Measurements from ENCODE around the gene PSKH1.
"Not testable (repeated sequence)": the region's sequence is repeated elsewhere in the genome, so short reads cannot be mapped to it uniquely, and the experiment has no call there.

PSKH1 gene

GRCh38 chr16:67964477-67965131 is 71.5 kb downstream of the PSKH1 start:
- no peak for DNase-seq

DNA sequence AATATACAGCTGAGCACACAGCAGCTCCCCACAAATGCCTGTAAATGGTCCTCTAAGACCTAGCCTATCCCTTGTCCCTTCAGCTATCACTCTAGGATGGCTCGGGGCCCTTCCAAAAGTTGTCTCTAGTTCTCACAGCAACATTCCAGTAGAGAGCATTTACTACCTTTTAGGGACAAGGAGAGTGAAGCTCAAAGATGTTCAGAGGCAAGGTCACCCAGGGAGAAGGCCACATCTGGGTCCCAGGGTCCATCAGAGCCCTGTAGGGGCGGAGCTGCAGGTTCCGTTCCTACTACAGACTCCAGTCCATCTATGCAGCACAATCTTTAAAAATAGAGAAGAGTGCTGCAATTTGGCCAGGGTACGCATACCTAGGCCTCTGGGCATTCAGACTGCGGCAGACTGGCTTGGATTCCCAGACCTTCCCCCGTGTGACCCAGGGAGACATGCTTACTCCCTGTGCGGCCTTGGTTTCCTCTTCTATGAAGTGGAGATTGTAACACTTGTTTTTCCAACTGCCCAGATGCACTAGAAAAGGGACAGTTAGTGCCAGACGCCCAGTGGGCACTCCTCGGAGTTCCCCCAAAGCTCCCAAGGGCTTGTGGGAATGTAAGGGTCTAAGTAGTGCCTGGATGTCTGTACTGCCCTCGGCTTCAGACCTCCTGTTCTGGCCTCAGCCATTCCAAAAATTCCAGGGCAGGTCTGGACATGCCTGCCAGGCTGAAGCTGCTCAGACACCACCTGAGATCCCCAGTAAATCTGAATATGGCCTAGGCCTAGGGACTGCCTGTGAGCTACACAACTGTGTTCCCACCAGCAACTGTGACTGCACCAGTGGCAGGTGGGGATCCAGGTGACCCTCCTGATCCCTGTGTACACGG is 72.9 kb downstream of the PSKH1 start:
- no peak for DNase-seq

GRCh38 chr16:67966549-67967182 is 73.6 kb downstream of the PSKH1 start:
- DNase-seq: no peak

DNA sequence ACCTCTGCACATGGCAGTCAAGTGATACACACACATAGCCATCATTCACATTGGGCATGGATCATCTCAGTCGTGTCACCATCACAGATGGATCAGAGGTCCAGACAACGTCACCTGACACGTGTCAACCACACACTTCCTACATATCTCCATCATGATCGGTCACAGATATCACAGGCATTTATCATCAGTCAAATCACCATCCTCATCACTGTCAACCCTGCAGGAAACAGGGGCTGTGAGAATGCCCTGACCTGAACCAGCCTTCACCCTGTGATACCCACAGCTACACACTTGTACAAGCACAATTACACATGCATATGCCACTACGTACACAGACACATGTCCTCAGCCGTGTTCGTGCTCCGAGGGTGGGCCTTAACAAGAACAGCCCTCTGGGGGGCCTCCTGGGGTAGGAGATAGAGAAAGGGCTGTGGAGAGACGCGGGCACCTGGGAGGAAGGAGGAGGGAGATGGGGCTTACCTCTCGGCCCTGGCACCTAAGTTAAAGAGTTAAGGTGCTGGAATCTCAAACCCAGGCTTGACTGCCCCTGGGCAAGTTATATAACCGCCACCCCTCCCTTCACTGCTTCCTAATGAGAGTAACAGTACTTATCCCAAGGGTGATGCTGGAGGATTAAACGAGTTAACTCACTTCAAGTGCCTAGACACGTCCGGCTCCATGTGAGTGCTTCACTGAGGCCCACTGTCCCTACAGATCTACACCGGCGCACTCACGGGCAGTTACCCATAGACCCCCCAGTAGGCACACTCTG is 74.3 kb downstream of the PSKH1 start:
- DNase-seq: peak; percentile 38

DNA sequence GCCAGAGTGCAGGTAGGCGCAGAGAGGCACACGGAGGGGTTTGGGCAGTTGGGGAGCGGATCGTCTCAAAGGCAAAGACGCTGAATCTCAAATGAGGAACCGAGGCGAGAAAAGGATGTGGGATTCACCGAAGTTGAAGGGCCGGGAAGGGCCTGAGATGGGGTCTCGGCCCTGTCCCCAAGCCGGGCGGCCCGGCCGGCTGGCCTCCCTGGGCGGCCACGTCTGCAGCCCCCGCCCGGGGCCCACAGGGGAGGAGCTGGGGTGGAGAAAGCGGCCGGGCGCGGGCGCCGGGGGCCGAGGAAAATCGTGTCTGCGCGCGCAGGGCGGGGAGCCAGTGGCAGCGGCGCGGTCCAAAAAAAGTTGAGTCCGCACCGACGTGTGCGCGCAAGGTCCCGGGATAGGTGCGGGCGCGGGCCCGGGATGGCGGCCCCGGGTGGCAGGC is 74.9 kb downstream of the PSKH1 start:
- no peak for DNase-seq

- peak; percentile 90 for DNase-seq
Observed at GRCh38 chr16:67968400-67969253, 75.6 kb downstream of the PSKH1 start, which contains the start of gene SLC12A4. Gene SLC12A4 (minus strand): TSS chr16:67968637. CDS start chr16:67968553, 84 bp downstream.

- no peak for DNase-seq
Observed at GRCh38 chr16:67969254-67970039, 76.4 kb downstream of the PSKH1 start.

GRCh38 chr16:67971111-67971510 is 78.1 kb downstream of the PSKH1 start:
- no peak for DNase-seq

GRCh38 chr16:67972285-67972684 is 79.2 kb downstream of the PSKH1 start:
- not testable (repeated sequence) for DNase-seq

- no peak for DNase-seq
Observed at GRCh38 chr16:67975321-67976105, 82.5 kb downstream of the PSKH1 start.

DNA sequence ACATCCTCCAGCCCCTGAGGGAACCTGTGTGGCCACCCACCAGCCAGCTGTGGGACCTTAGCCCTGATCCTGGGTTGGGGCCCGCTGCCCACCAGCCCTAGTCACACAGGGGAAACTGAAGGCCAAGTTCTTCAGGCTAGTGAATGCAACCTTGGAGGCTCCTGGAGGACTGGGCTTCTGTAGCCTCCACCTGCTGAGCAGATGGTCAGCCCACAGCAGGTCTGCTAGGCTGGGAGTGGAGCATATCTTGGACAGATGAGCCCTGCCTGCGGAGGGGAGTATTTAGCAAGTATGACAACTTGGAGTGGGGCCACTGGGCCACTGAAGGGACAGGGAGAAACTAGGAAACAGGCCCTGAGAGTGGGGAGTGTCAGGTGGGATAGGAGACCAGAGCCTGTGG is 83.2 kb downstream of the PSKH1 start:
- DNase-seq: no peak

GRCh38 chr16:67977005-67977404 is 84.0 kb downstream of the PSKH1 start:
- DNase-seq: no peak

GRCh38 chr16:67977469-67978227 is 84.6 kb downstream of the PSKH1 start:
- no peak for DNase-seq
